Caco-2 (cell line): Measurements from ENCODE around the gene PET100. TPM values are rescaled to one million over a fixed set of nuclear protein-coding genes. Genes with fewer than 3 reads are reported as not detected.
A peak's percentile ranks its signal among the peaks of the same experiment; 100 is the strongest.

Source experiments
- BruUV-seq: library from RNA; stranded (reverse); fragments of 400-500 nt; replicated peaks from 2 replicates; lab custom pipeline; 2021; lab: Mats Ljungman, UMichigan
- CTCF ChIA-PET: fragments of 300-600 bp; sonication (Branson Sonifier 250); formaldehyde crosslinking; loops from one replicate; lab custom pipeline; 2022; ENCODE audit warnings: antibody characterized with exemption; lab: Charles Lee
- POLR2A ChIA-PET: fragments of 300-600 bp; sonication (Branson Sonifier 250); formaldehyde crosslinking; loops from one replicate; lab custom pipeline; 2022; ENCODE audit warnings: antibody characterized with exemption; lab: Charles Lee
- DNase-seq, 2 experiments: peaks; one replicate each; pipeline versions ENCODE4 v3.0.0 to v3.0.0-alpha.2; 2020 to 2022
- H3K27me3 ChIP-seq: replicated peaks from 2 replicates; pipeline ENCODE4 v1.6.0; 2011; ENCODE audit warnings: low read length; ENCODE audit not compliant: control insufficient read depth, insufficient read depth
- H3K36me3 ChIP-seq: 2 replicates; pipeline ENCODE4 v1.5.1; 2011; ENCODE audit warnings: low read length; ENCODE audit not compliant: control insufficient read depth, insufficient read depth
- H3K4me1 ChIP-seq: fragments of 250-450 bp; sonication (Bioruptor Pico); 2 replicates; pipeline ENCODE4 v1.5.1; 2020; ENCODE audit warnings: mild to moderate bottlenecking
- H3K4me3 ChIP-seq: 2 replicates; pipeline ENCODE4 v1.5.1; 2011; ENCODE audit warnings: low read depth, mild to moderate bottlenecking, control low read depth, low read length
- H3K9me3 ChIP-seq: fragments of 250-450 bp; sonication (Bioruptor Pico); 2 replicates; pipeline ENCODE4 v1.5.1; 2020; ENCODE audit warnings: mild to moderate bottlenecking, moderate library complexity
- H3K27ac Mint-ChIP-seq: one replicate; pipeline ENCODE4 v1.8.0; 2022; ENCODE audit warnings: mixed read lengths; ENCODE audit not compliant: unreplicated experiment
- H3K27me3 Mint-ChIP-seq: one replicate; pipeline ENCODE4 v1.8.0; 2022; ENCODE audit warnings: mixed read lengths; ENCODE audit not compliant: insufficient read depth, unreplicated experiment
- H3K36me3 Mint-ChIP-seq: one replicate; pipeline ENCODE4 v1.8.0; 2022; ENCODE audit warnings: mild to moderate bottlenecking, mixed read lengths; ENCODE audit not compliant: insufficient read depth, unreplicated experiment
- H3K4me1 Mint-ChIP-seq: one replicate; pipeline ENCODE4 v1.8.0; 2022; ENCODE audit warnings: low read depth, mixed read lengths; ENCODE audit not compliant: unreplicated experiment
- H3K4me3 Mint-ChIP-seq: one replicate; pipeline ENCODE4 v1.8.0; 2022; ENCODE audit warnings: mild to moderate bottlenecking, moderate library complexity, mixed read lengths; ENCODE audit not compliant: unreplicated experiment
- H3K9me3 Mint-ChIP-seq: one replicate; pipeline ENCODE4 v1.8.0; 2022; ENCODE audit warnings: mixed read lengths; ENCODE audit not compliant: unreplicated experiment
- CTCF ChIP-seq, 2 experiments: fragments of 200-600 bp in 1 of 2; IDR thresholded peaks; 1 replicate in 1 of 2; 2 replicates in 1 of 2; pipeline versions ENCODE4 v1.5.1 to v1.8.0; 2011 to 2022; ENCODE audit warnings: antibody characterized with exemption in 1 of 2, control low read depth in 1 of 2, inconsistent platforms in 1 of 2, low read depth in 1 of 2, low read length in 1 of 2, mild to moderate bottlenecking in 1 of 2, moderate library complexity in 1 of 2; ENCODE audit not compliant: insufficient read depth in 1 of 2, severe bottlenecking in 1 of 2, unreplicated experiment in 1 of 2
- intact Hi-C: fragments of 100-400 bp; cut with micrococcal nuclease; formaldehyde crosslinking; loops from one replicate; pipeline ENCODE4 v1.10.0; 2022; ENCODE audit not compliant: unreplicated experiment
- total RNA-seq: library from RNA; stranded (reverse); gene quantifications from 2 replicates; pipeline ENCODE4 v1.2.3, GENCODE V29; 2022

PET100 gene
- total RNA-seq, 1 experiment from 2014 or later = 139 TPM

- ChIA-PET POLR2A (interaction anchor here (0.6 kb wide), 1 partner anchor 34 kb away, joined by 4 read pairs; no protein-coding TSS in a partner anchor), CTCF (interaction anchor here (1.1 kb wide), 1 partner anchor 55 kb away, joined by 4 read pairs; no protein-coding TSS in a partner anchor)
- intact Hi-C loops = no loop called here
- Mint-ChIP-seq H3K9me3 (no peaks in the 10 kb centered on the region), H3K27ac (no peak overlapping the region), H3K4me1 (no peaks in the 10 kb centered on the region), H3K36me3 (peaks cover 60% of the 10 kb centered on the region), H3K4me3 (no peak overlapping the region), H3K27me3 (no peaks in the 10 kb centered on the region)
- DNase-seq = peak in 1 of 2 experiments; percentile 33
- TF ChIP-seq CTCF (IDR thresholded peaks at IDR 0.05; ENCODE audit: insufficient read depth in 1 of 2, low read depth in 1 of 2, low read length in 1 of 2, severe bottlenecking in 1 of 2, unreplicated experiment in 1 of 2) = no peak
- Histone ChIP-seq H3K36me3 (no peaks in the 10 kb centered on the region; the same call in 1 of the 2 replicates), H3K4me1 (no peaks in the 10 kb centered on the region), H3K27me3 (no peaks in the 10 kb centered on the region), H3K9me3 (no peaks in the 10 kb centered on the region), H3K4me3 (no peak overlapping the region)
- no TSS peak for BruUV-seq
Observed at GRCh38 chr19:7622933-7623685, 6.5 kb upstream of the PET100 start.

- peaks cover 51% of the 10 kb centered on the region for H3K36me3 Mint-ChIP-seq
- Histone ChIP-seq H3K4me1 (no peaks in the 10 kb centered on the region; the same call in 1 of the 2 replicates), H3K9me3 (no peaks in the 10 kb centered on the region), H3K4me3 (no peak overlapping the region), H3K27me3 (no peaks in the 10 kb centered on the region), H3K36me3 (no peaks in the 10 kb centered on the region; the same call in 1 of the 2 replicates)
- no peaks in the 10 kb centered on the region for H3K27me3 Mint-ChIP-seq
- CTCF ChIA-PET = interaction anchor here (1.1 kb wide), 1 partner anchor 55 kb away, joined by 4 read pairs; no protein-coding TSS in a partner anchor
- H3K4me1 Mint-ChIP-seq = peaks cover 7% of the 10 kb centered on the region
- no peak overlapping the region for H3K4me3 Mint-ChIP-seq
- no peaks in the 10 kb centered on the region for H3K9me3 Mint-ChIP-seq
- DNase-seq = no peak
- TF ChIP-seq CTCF (IDR thresholded peaks at IDR 0.05; ENCODE audit: insufficient read depth in 1 of 2, low read depth in 1 of 2, low read length in 1 of 2, severe bottlenecking in 1 of 2, unreplicated experiment in 1 of 2) = no peak
- intact Hi-C loops = no loop called here
- no peak overlapping the region for H3K27ac Mint-ChIP-seq
- no TSS peak for BruUV-seq
- POLR2A ChIA-PET = interaction anchor here (0.6 kb wide), 1 partner anchor 33 kb away, joined by 4 read pairs; no protein-coding TSS in a partner anchor
Observed at GRCh38 chr19:7623725-7624603, 5.6 kb upstream of the PET100 start.

- intact Hi-C loops = no loop called here
- H3K36me3 ChIP-seq = no peaks in the 10 kb centered on the region; the same call in 1 of the 2 replicates
- peaks cover 7% of the 10 kb centered on the region for H3K4me1 Mint-ChIP-seq
Observed at GRCh38 chr19:7624810-7625209, 4.8 kb upstream of the PET100 start.

More at GRCh38 chr19:7624810-7625209, 4.8 kb upstream of the PET100 start:
- H3K36me3 Mint-ChIP-seq = peaks cover 52% of the 10 kb centered on the region
- no peaks in the 10 kb centered on the region for H3K27me3 Mint-ChIP-seq
- Histone ChIP-seq H3K4me1 (no peaks in the 10 kb centered on the region; the same call in 1 of the 2 replicates), H3K9me3 (no peaks in the 10 kb centered on the region), H3K4me3 (no peak overlapping the region), H3K27me3 (no peaks in the 10 kb centered on the region)
- BruUV-seq = no TSS peak
- no peak for DNase-seq
- no peak overlapping the region for H3K4me3 Mint-ChIP-seq
- no peak overlapping the region for H3K27ac Mint-ChIP-seq
- TF ChIP-seq CTCF (IDR thresholded peaks at IDR 0.05; ENCODE audit: insufficient read depth in 1 of 2, low read depth in 1 of 2, low read length in 1 of 2, severe bottlenecking in 1 of 2, unreplicated experiment in 1 of 2) = no peak
- CTCF ChIA-PET = no interaction called here
- H3K9me3 Mint-ChIP-seq = no peaks in the 10 kb centered on the region
- POLR2A ChIA-PET = no interaction called here
